EL (cell line): Measurements from ENCODE around the gene CNPY1.
"Not testable (repeated sequence)": the region's sequence is repeated elsewhere in the genome, so short reads cannot be mapped to it uniquely, and the experiment has no call there.

Source experiments
- DNase-seq: peaks from one replicate; pipeline ENCODE4 v3.0.0-alpha.2; 2016

The CNPY1 gene

DNA sequence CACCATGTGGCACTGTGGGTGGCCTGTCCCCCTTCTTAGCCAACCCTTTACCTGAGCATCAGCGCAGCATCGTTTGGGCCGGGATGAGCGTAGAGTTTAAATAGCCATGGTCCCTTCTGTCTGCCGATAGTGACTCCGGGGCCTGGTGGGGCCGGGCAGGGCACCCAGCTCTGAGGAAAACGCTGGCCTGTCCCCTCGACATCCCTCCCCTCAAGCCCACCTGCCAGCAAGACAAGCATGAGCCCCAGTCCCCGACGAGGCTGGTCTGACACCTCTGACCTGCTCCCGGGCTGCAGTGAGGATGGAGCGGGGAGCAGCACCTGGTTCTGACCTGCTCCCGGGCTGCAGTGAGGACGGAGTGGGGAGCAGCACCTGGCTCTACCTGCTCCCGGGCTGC is 31.1 kb upstream of the CNPY1 start:
- DNase-seq: no peak

DNA sequence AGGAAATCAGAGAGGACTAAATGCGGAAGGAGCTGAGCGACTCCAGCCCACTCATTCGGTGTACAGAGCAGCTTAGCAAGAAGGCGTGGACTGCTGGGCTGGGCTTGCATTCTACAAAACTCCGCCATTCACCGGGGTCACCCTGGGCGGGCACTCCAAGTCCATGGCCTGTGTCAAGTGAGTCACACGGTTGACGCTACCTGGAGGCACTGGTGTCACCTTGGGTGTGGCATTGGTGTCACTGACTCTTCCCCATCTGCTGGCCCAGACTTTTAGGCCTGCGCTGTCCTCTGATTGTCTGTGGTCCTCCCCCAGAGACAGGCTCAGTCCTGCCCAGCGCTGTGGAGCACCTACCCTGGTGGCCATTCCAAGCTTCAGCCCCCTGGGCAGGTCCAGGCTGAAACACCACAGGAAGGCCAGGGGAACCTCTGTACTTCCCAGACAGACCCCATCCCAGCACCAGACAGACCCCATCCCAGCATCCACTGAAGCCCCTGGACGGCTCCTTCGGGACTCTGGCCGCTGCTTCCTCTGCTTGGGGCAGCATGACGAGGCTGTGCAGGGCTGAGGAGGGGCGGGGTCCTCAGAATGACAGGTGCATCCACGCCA is 30.6 kb upstream of the CNPY1 start:
- no peak for DNase-seq

DNA sequence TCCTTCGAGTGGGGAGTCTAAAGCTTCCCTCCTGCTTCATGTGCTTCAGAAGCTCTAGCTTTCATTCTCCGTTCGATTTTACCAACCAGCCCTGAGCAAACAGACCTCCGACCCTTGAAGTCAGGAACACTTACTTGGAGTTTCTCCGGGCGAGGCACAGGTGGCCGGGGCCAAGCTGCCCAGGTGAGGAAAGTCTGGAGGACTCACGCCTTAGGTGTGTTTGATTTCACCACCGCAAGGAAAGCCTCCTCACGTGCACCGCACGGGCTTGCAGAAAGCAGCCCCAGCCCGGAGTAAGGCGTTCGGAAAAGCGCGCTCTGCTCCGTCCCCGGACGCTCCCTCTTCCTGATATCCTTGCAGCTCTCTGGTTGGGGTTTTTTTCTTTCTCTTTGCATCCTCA is 30.1 kb upstream of the CNPY1 start:
- no peak for DNase-seq

DNA sequence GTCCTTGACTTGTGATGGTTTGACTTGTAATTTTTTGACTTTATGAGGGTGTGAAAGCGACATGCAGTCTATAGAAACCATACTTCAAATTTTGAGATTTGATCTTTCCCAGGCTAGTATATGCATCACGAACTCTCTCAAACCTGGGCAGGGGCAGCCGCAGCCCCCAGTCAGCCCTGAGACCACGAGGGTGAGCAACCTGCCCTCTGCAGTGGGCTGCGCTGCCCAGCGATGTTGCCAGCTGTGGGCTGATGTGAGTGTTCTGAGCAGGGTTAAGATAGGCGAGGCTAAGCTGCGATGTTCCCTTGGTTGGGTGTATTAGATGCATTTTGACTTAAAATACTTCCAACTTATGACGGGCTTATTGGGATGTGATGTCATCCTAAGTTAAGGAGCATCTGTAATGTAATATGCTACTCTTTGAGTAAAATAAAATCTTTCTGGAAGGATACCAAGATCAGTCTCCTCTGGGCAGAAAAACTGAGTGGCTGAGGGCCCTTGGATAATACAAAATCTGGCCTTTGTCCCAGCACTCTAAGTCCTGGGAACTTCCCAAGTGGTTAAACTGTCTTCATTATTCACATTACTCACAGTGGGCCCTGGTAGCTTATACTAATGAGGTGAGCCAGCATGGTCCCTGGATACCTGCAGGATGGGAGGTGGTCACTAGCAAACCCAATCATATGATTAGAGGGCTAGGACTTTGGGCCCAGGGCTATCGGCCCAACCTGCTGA is 28.4 kb upstream of the CNPY1 start:
- no peak for DNase-seq

DNA sequence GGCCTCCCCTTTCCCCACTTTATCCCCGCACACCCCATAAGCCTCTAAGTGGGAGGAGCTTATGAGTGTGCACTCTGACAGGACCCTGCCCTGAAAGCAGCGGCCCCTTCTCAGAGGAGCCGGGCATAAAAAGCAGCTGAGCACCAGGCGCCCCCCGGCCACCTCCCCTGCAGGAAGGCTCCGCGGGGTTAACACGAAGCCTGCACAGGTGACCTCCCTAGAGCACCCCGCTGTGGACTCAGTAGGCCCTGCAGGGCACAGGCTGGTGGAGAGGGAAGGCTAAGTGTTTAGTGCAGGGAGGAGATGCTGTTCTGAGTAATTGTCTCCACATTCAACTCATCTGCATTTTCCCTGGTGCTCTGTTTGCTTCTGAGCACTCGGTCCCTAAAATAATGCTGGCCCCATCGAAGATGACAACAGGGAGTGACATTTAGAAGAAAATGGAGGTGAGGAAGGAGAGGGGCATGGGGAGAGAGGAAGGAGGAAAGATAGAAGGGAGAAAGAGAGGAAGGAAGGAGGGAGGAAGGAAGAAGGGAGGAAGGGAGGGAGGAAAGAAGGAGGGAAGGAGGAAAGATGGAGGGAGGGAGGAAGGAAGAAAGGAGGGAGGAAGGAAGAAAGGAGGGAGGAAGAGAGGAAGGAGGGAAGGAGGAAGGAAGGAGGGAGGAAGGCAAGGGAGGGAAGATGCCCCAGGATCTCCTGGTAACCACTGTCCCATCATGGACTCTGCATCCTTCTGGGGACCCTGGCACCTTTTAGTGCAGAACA is 25.4 kb upstream of the CNPY1 start:
- no peak for DNase-seq

DNA sequence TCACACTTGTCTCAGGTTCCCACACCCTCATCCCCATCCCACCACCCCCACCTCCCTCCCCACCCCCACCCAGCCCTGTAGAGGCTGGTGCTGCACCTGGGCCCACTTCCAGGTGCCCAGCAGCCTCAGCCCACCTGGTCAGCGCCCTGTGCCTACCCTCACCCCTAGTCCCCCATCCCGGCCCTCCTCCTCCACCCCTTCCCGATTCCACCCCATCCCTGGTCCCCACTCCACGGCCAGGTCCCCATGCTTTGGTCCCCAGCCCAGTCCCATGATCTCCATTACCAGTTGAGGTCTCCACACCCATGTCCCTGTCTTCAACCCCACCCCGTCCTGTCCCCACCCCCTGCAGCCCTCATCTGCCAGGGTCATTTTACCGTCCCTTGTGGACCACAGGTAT is 24.6 kb upstream of the CNPY1 start:
- no peak for DNase-seq

DNA sequence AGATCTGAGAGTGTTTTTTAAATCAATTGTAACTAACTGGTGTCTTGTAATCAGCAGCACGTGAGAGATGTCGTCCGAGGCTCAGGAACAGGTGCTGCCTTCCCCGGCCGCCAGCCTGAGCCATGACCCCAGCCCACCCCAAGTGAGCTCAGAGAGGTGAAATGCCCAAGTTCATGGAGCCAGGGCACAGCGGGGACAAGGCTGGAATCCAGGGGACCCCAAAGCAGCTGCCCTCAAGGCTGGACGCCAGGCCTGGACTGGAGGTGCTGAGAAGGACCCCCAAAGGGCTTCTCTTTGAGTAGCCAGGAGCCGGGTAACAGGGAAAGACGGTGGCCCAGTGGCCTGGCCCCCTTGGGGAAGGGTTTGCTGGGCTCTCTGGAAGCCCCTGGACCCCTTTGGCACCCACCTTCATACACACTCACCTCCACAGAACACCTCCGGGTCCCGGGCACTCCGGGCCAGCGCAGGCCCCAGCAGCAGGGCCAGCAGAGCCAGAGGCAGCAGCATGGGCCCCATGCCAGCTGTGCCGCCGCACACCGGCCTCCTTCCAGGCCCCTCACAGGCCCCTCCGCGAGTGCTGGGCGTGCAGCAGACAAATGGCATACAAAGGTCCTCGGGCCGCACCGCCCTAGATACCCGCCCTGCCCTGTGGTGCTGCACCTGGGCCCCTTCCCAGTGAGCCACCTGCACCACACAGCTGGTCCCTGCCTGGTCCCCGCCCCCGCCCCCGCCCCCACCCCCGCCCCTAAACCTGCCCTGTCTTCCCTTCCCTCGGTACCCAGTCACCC is 24.0 kb upstream of the CNPY1 start:
- DNase-seq: no peak

DNA sequence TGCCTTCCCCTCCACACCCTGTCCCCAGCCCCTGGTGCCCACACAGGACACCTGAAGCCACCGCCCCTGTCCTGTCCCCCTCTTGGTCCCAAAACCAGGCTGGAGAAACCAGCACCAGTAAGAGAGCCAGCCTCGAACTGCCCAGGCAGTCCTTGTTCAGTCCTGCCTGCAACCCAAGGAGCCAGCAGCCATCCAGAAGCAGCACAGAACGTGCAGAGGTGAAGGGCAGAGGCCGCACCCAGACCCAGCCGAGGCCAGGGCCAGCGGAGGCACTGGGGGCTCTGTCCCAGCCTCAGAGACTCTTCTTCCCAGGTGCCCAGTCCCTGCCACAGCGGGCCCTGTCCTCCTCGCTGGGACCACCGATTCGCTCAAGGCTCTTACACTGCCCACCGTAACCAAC is 23.3 kb upstream of the CNPY1 start:
- no peak for DNase-seq

DNA sequence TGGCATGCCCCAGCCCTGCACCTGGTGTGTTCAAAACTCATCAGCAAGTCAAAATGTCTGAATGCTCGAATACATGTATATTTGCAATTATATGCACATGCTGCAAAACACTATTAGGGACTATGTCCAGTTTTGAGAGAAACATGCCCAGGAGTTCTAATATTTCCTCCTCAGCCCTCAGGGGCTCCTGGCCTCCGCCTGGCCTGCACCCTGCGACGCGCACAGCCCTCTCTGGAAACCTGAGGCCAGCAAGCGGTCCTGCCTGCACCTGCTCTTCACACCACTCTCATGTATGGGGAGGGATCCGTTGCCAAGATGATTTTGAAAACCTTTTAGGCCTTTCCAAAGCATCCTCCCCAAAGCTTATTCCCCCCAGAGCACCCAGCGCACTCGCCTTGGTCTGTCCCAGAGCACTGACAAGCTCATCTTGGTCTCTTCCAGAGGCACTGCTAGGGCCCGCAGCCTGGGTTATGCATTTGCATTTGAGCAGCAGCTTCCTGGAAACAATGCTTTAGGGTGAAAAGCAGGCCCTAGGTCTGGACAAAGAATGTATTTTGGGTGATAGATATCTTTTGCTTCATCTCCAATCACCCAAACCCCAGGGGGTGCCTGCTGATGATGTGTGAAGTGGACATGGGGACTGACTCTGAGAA is 22.6 kb upstream of the CNPY1 start:
- no peak for DNase-seq

DNA sequence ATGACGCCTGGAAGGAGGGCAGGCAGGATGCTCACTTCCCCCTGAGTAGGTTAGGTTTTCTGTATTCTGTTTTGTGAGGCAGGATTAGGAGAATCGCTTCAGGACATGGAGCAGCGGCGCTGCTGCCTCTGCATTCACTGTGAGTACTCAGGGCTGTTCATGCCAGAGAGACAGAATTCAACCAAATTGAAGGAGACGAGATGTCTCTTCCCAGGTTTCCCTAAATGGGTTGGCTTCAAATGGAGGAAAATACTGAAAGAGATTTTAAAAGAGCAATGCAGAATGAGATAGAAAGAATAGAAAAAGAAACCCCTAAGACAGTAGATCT is 21.9 kb upstream of the CNPY1 start:
- no peak for DNase-seq

DNA sequence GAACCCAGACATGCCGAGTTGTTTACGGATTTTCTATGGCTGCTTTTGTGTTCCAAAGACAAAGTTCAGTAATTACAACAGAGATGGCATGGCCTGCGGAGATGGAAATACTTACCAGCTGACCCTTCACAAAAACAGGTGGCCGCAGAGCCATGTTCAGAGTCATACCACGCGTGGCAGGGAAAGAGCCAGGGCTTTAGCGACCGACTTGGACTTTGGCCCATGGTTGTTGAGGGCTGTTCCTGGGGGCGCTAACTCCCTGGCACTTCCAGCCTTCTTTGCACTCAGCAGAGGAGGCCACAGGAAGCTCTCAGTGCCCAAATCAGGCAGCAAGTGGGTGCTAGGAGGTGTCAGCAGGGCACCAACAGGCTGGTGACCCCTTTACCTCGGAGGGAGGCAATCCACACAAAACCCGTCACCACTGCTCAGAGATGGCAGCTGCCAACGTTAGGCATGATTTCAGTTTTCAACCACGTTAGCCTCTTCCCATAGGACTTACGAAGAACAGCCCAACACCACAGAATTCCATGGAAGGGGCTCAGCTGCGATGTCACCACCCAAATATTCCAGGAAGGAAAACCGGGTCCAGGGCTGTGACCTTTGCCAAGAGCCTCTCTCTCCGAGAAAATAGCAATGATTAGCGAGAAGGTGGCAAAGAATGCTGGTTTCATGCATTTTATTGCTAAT is 21.4 kb upstream of the CNPY1 start:
- DNase-seq: no peak

DNA sequence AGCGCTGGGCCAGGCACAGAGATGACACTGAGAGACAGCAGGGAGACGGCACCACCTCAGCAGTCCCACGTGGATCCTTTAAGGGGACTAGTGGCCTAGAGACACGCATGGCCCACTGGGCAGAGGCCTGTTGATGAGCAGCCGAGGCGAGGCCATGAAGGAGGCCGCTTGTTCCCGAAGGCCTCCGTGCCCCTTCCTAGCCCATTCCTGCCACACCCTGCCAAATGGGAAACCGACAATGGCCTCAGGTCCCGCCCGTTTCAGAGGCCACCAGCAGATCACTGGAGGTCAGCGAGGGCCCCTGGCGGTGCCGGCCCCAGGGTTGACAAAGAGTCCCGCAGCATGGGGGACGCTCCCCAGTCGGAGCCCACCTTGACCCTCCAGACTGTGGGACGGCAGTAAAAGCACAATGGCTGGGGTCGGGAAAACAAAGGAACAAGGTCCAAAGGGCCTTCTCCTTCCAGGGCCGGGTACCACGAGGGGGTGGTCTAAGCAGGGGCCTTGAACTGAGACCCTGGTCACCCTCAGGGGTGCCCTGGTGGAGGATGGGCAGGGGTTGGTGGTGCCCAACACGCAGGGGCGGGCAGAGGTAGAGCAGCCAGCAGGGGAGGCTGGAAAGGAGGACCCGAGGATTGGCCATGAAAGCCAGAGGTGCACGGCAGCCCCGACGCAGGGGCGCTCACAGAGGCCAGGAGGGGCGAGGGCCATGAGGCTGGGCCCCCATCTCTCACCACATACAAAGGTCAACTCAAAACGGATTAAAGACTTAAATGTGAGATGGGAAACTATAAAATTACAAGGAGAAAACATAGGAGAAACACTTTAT is 19.9 kb upstream of the CNPY1 start:
- no peak for DNase-seq

DNA sequence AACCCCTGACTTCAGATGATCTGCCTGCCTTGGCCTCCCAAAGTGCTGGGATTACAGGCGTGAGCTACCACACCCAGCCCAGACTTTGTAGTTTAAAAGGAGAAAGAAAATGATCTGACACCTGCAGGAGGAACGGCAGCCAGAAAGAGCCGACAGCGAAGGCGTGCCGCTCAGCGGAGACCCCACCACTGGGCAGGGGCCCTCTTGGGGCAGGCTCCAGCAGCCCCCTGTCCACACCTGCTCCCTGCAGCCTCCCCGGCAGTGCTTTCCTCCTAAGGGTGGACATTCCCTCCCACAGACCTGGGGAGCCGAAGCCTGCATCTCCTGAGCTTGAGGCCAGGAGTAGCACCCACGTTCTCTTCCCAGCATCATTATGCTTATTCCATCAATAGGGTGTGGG is 19.2 kb upstream of the CNPY1 start:
- DNase-seq: no peak

DNA sequence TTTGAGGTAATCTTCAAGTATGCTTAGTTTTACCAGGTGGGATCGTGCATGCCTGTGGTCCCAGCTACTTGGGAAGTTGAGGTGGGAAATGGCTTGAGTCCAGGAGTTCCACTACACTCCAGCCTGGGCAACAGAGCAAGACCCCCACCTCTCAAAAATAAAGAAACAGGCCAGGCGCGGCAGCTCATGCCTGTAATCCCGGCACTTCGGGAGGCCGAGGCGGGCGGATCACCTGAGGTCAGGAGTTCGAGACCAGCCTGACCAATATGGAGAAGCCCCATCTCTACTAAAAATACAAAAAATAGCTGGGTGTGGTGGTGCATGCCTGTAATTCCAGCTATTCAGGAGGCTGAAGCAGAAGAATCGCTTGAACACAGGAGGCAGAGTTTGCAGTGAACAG is 16.6 kb upstream of the CNPY1 start:
- DNase-seq: not testable (repeated sequence)

DNA sequence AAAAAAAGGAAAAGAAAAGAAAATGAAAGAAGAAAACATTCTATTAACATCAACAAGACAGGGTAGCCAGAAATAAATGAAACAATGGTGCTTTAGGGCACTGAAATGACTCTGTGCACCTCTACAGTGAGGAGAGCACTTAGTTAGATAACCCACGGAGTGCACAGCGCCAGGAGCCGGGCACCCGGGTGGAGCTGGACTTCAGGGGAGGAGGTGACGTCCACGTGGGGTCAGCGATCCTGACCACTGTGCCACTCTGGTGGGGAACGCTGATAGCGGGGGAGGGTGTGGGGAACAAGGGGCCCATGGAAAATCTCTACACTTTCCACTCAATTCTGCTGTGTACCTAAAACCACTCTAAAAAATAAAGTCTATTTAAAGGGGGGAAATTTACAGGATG is 15.7 kb upstream of the CNPY1 start:
- DNase-seq: no peak

DNA sequence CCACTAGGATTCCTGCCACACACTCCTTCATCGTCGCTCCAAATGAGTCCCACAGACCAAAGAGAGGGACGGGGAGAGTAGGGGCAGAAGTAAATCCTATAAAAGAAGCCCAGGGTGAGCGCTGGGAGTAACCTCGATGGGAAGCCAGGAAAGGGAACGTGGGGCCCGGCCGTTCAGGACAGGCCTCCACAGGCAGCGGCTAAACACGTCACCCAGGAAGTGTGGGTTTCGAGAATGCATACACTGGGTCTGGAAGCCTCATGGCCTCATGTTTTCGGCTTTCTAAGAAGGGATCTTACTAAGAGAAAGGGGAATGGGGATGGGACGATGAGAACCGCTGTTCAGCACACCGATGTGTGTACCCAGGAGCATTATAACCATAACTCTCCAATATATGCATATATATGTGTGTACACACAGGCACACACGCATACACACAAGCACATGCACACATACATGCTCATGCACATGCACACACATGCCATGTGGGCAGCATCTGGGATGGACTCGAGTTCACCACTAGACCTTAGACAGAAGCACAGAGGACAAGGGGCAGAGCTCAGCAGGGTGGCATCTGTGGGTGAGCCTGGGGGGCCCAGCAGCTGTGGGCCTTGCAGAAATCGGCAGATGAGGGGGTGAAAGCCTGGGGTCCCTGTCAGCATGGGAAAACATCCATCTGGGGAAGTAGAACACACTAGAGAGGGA is 14.8 kb upstream of the CNPY1 start:
- no peak for DNase-seq

DNA sequence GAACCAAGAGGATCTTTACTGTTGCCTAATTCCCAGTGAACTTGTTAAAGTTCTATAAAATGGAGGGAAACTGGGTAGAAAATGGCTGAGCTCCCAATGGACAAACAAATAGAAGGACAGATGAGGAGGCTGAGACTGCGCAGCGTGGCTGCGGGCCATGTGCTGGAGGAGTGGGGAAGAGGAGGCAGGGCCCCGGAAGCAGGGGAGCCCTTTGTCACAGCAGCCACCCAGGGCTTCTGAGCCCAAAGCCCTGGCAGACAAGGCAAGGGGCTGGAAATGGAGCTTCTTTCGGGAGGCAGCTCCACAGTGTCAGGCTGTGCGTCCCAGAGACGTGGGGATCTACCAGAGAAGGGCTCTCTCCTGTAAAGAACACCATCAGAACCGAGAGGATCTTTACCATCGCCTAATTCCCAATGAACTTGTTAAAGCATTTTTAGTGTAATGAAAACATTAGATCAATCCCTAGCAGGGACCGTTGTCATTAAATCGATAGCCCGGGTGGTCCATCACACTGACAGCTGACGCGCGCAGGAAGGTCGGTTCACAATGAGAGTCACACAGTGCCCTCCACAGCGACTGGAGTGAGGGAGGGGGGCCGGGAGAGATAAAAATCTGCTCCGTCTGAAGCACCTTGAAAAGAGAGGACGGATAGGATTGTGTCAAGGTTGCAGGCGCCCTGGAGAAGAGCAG is 14.0 kb upstream of the CNPY1 start:
- DNase-seq: no peak

DNA sequence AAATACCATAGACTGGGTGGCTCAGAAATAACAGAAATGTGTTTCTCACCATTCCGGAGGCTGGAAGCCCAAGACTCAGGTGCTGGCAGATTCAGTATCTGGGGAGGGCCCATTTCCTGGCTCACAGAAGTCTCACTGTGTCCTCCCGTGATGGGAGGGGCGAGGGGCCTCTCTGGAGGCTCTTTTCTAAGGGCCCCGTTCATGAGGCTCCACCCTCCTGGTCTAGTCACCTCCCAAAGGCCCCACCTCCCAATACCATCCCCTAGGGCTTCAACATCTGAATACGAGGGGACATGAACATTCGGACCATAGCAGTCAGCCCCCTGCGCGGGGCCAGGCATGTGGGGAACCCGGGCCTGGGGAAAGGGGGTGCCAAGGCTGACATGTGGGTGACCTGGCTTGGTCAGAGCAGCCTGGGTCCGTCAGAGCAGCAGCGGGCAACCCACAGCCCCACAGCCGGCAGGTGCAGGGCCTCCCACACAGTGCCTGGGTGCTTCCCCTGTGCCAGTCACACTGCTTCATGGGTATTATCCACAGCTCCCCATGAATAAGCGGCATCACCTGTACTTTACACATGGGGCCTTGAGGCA is 13.3 kb upstream of the CNPY1 start:
- no peak for DNase-seq

DNA sequence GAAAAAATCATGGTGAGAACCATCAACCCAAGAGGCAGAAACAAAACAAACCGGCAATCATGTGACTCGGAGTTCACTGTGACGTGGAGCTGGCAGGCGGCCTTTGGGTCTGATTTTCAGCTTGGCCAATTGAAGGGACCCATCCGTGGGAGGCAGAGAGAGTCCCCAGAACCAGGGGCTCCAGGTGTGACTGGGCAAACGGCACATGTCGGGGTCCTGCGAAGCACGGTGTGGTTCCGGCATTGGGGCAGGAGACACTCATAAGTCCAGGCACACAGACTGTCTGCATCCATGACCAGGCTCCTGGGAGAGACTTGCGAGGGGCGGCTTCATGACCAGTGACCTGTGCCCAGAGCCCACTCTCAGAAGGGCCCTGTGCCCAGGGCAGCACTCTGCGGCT is 12.6 kb upstream of the CNPY1 start:
- DNase-seq: no peak

DNA sequence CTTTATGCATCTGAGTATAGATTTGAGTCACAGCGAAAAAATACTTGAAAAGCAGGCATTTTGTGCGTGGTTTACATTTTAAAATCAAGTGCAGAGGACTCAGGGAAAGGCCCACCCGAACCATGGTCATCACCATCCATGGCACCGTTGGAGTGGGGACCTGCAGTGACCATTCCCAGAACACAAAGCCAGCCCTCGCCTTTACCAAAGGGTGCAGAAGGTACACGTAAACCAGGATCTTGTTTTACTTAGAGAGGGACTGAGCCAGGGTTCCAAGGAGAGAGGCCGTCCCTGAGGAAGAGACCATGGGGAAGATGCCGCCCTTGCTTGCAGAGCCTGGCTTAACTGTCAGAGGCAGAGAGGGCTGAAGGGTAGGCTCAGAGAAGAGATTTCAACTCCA is 12.0 kb upstream of the CNPY1 start:
- DNase-seq: no peak
